ENCODE data around the gene ODAD4. TPM values are rescaled to one million over a fixed set of nuclear protein-coding genes. Genes with fewer than 3 reads are reported as not detected.
"Not testable (repeated sequence)": the region's sequence is repeated elsewhere in the genome, so short reads cannot be mapped to it uniquely, and the experiment has no call there.

ODAD4 gene
- total RNA-seq, 1 experiment from 2014 or later: 1.3 TPM

DNA sequence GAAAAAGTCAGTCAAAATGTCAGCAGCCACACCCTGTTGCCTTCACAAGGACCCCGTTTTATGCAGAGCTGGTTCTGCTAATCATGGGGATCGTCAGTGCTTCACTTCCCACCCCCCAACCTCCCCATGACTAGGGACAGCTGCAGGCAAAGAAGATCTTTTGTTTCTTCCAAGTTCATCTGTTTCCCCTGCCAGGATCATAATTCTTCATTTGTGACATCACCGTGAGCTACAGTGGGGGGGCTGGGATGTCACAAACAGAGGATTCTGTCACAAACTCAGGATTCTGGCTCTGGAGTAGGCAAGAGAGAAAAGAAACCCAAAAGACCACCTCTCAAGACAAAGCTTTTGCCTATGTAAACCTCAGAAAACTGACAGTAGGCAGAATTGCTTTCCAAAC, 62.2 kb downstream of the ODAD4 start:
- no peak for DNase-seq (ENCODE audit: extremely low read depth, low read depth)

DNA sequence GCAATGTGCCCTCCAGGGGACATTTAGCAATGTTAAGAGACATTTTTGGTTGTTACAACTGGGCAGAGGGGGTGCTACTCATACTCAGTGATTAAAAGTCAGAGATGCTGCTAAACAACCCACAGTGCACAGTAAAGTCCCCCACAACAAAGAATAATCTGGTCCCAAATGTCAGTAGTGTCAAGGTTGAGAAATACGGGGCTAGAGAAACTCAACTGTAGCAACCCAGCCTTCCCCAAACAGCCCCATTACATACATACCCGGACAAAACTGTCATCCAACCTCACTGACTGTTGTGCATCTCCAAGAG, 66.4 kb downstream of the ODAD4 start:
- no peak for DNase-seq (ENCODE audit: extremely low read depth, low read depth)

DNA sequence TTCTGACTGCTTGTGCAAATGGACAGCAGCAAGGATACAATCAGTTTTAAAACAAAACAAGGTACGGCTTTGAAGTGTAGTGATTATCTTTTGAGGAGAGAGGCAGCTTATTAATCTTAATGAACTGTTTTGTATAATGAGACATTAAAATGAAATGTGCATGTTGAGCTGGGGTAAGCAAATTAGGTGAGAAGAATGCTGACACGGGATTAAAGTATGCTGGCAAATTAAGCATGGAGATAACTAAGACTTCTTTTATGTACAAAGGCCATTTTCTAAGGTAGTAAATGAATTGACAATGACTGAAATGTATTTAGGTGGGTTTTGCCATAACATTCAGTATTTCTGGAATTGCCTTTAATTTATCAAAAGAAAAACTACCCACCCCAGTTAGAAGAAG, 68.1 kb downstream of the ODAD4 start:
- DNase-seq (ENCODE audit: extremely low read depth, low read depth): no peak

DNA sequence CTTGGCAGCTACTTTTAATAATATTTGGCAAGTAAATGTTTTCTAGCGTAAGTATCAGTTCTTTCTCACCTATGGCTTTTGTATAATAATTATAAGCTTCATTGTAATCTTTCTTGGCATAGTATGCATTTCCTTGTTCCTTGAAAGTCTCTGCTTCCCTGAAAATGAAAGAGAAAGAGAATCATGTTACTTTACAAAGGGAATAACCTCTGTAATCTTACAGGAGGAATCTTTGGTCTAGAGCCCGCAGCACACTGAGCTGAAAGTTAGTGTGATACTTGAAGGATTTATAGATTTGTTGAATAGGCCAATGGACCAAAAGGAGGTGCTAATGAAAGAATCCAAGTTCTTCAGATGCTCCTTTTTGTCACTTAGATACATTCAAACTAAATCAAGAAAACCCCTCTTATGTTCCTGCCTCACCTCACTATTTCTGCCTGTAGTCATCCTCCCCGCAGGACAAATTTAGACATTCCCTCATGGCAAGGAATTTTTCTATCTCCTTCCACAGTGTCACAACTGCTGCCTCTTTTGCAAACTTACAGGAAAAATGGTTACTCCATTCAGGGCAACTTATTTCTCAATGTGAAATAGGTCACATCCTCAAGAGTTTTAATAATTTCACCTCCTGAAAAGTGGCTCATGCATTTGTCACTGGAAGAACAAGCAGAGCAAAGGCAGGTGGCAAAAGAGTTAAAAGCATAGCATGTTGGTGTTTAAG, 70.2 kb downstream of the ODAD4 start:
- no peak for DNase-seq (ENCODE audit: extremely low read depth, low read depth)

DNA sequence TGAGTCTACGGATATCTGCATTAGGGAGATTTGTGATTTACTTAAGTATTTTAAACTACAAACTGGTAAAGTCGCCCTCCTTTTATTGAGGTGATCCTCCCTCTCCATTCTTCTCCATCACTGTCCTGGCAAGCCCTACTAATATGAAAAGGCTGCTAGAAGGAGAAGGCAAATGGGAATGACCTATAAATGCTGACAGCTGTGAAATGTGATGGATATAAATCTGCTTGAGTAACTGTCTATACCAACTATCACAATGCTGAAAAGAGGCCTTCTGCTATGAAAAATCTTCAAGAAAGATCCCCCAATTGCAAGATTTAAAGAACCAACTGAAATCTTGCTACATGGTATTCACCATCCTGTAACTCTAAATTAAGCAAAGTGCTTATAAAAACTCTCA, 71.3 kb downstream of the ODAD4 start:
- no peak for DNase-seq (ENCODE audit: extremely low read depth, low read depth)

DNA sequence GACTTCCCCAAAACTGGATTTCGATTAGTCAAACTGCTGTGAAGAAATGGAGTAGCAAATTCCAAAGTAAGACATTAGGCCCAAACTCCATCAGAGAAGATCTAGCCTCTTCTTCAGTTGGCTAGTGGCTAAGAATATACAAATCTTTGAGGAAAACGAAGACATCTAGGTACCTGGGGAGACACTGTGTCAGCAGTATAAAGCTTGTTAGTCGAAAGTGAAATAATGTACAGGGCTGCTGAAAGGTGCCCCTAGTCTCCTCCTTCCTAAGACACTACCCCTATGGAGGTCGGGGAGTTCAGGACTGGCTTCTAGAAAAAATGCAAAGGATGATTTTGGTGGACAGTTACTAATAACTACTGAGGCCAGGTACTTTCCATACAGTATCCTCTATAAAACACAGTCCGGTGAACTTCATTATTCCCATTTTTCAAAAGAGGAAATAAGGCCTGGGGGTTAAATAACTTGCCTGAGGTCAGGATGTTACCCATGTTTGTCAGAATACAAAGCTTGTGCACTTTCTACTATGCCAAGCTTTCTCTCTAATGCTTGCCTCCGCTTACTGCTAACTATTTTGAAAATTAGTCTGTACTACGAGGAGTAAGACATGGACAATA, 71.9 kb downstream of the ODAD4 start:
- DNase-seq (ENCODE audit: extremely low read depth, low read depth): no peak

DNA sequence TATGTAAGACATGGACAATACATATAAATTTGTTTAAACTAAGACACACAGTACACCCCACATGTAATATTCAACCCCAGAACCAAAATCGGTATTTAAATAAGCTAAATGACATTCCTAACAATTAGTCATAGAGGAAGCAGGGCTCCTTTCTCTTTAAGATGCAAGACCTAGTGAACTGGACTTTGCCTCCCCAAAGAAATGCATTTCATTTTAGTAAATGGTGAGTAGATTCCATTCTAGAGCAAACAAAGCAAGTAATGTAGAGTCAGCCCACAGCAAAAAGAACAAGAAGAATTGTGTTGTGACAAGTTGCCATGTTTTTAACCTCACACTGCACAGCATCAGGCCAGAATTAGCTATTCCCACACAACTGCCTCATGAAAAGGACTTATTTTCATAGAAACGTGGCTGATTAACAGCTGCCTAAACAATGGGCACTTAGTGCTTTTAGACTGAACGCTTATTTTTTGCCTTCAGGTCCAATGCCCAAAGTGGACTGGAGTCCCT, 72.4 kb downstream of the ODAD4 start:
- no peak for DNase-seq (ENCODE audit: extremely low read depth, low read depth)

DNA sequence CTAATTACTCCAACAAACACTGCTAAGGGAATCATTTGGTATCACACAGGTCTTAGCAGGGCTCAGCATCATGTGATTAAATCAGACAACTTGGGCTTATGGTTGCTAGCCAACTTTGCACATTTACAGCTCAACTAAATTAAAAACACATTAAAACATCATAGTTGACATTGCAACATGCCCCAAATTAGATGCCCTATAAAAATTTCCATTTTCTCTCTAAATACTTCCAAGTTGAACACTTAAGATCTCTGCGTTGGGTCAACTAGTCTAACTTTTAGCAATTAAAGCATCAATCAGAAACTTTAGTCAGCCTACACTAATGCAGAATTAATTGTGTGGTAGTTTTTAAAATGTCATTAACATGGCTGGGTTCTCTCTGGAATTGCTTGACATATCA, 74.7 kb downstream of the ODAD4 start:
- DNase-seq (ENCODE audit: extremely low read depth, low read depth): no peak

DNA sequence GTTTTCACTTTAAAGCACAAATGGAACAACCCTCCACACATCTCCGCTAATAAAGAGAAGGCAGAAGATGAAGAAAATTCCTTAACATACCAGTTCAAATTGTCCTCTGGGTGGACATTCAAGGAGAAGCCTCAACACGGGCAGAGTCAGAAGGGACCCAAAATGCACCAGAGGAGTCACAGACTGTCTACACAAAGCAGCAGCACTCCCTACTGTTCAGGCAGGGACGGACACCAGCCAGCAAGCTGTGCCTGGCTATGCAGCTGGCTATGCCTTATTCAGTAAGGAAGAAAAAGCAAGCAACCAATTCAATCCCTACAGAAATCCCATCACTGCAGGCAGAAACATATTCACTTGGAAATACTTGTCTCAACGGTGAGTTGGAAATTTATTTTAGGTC, 78.8 kb downstream of the ODAD4 start:
- no peak for DNase-seq (ENCODE audit: extremely low read depth, low read depth)

DNA sequence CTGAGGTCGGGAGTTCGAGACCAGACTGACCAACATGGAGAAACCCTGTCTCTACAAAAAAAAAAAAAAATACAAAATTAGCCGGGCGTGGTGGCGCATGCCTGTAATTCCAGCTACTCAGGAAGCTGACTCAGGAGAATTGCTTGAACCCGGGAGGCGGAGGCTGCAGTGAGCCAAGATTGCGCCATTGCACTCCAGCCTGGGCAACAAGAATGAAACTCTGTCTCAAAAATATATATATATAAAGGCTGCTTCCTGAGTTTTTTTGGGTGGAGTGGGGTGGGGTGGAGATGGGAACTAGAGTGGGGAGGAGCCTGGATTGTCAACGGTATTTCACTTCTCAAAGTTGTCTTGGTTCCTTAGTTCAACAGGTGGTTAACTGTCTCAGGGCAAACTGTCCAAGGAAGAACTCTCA, 79.9 kb downstream of the ODAD4 start:
- not testable (repeated sequence) for DNase-seq (ENCODE audit: extremely low read depth, low read depth)

DNA sequence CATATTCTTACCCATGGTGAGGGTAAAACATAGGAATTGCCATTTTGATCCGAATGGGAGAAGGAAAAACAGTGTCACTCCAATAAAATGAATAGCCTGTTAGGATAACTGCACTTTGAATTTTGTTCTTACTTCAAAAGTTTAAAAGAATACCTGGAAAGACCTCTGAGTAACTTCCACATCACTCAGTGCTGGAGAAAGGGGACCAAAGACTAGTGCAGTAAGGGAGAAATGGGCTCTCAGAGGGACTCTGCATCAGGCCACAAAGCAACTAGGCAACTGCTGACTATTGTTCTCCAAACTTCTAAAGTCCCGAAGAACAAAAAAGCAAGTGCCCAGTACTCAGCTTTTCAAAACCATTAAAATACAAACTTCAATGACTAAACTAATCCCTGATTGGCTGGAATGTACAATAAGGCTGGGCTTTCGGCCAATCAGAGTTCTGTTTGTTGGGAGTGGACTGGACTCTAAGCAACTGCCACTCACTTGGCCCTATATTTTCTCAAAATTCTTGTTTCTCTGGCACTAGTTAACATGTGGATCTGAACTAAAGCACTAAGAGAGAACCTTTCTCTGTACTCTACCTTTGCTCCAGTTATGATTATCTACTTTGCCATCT, 80.6 kb downstream of the ODAD4 start:
- DNase-seq (ENCODE audit: extremely low read depth, low read depth): no peak

DNA sequence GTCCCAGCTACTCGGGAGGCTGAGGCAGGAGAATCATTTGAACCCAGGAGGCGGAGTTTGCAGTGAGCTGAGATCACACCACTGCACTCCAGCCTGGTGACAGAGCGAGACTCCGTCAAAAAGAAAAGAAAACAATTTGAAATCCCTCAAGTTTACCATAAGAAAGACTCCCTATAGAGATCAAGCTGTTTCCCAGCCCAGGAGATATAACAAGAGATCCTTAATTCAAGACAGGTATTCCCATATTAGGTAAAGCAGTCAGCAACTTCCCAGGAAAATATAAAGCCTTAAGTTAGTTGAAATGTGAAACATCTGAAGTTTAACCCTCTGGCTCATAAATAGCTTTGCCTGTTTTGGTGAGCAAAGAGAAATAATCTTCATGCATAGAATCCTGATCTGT, 81.9 kb downstream of the ODAD4 start:
- not testable (repeated sequence) for DNase-seq (ENCODE audit: extremely low read depth, low read depth)

DNA sequence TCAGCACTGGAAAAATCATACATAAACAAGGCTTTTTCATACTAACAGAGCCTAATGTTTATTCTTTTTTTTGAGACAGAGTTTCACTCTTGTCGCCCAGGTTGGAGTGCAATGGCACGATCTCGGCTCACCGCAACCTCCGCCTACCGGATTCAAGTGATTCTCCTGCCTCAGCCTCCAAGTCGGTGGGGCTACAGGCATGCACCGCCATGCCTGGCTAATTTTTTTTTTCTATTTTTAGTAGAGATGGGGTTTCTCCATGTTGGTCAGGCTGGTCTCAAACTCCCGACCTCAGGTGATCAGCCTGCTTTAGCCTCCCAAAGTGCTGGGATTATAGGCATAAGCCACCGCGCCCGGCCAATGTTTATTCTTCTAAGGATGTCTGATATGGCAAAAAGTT, 83.3 kb downstream of the ODAD4 start:
- DNase-seq (ENCODE audit: extremely low read depth, low read depth): not testable (repeated sequence)

Other genes starting within 250 kb of the ODAD4 start
- gene EIF1, start 241.7 kb upstream of the ODAD4 start, total RNA-seq (2014; rRNA removed; shearing (Covaris generic)): 356 and 499 TPM in 2 replicates
- not detected in 2 replicates for gene GAST, start 218.3 kb upstream of the ODAD4 start, total RNA-seq (2014; rRNA removed; shearing (Covaris generic))
- 0.69 and 0.94 TPM in 2 replicates for gene HAP1, start 196.0 kb upstream of the ODAD4 start, total RNA-seq (2014; rRNA removed; shearing (Covaris generic))
- gene JUP, start 143.9 kb upstream of the ODAD4 start, total RNA-seq (2014; rRNA removed; shearing (Covaris generic)): 142 and 158 TPM in 2 replicates
- gene P3H4, start 118.7 kb upstream of the ODAD4 start, total RNA-seq (2014; rRNA removed; shearing (Covaris generic)): 42.9 and 47.7 TPM in 2 replicates
- gene FKBP10, start 117.6 kb upstream of the ODAD4 start, total RNA-seq (2014; rRNA removed; shearing (Covaris generic)): 264 and 267 TPM in 2 replicates
- gene NT5C3B, start 94.4 kb upstream of the ODAD4 start, total RNA-seq (2014; rRNA removed; shearing (Covaris generic)): 103 and 119 TPM in 2 replicates
- gene KLHL10, start 92.8 kb upstream of the ODAD4 start, total RNA-seq (2014; rRNA removed; shearing (Covaris generic)): 0.05 TPM in 1 of 2 replicates, not detected in the other
- gene KLHL11, start 65.2 kb upstream of the ODAD4 start, total RNA-seq (2014; rRNA removed; shearing (Covaris generic)): 21.1 and 29.2 TPM in 2 replicates
- gene ACLY, start 11.7 kb upstream of the ODAD4 start, total RNA-seq (2014; rRNA removed; shearing (Covaris generic)): 100 and 114 TPM in 2 replicates
- 26.4 and 35.2 TPM in 2 replicates for gene CNP, start 36.2 kb downstream of the ODAD4 start, total RNA-seq (2014; rRNA removed; shearing (Covaris generic))
- 107 and 109 TPM in 2 replicates for gene DNAJC7, start 86.8 kb downstream of the ODAD4 start, total RNA-seq (2014; rRNA removed; shearing (Covaris generic))
- gene NKIRAS2, start 89.5 kb downstream of the ODAD4 start, total RNA-seq (2014; rRNA removed; shearing (Covaris generic)): 53.1 and 60.9 TPM in 2 replicates
- gene C17orf113, start 120.0 kb downstream of the ODAD4 start, total RNA-seq (2014; rRNA removed; shearing (Covaris generic)): 1.2 and 1.5 TPM in 2 replicates
- 0.10 and 0.20 TPM in 2 replicates for gene ZNF385C, start 167.9 kb downstream of the ODAD4 start, total RNA-seq (2014; rRNA removed; shearing (Covaris generic))
- 3.7 and 3.8 TPM in 2 replicates for gene DHX58, start 182.1 kb downstream of the ODAD4 start, total RNA-seq (2014; rRNA removed; shearing (Covaris generic))
- 19.2 and 23.4 TPM in 2 replicates for gene KAT2A, start 190.8 kb downstream of the ODAD4 start, total RNA-seq (2014; rRNA removed; shearing (Covaris generic))
- gene HSPB9, start 192.2 kb downstream of the ODAD4 start, total RNA-seq (2014; rRNA removed; shearing (Covaris generic)): 0.07 TPM in 1 of 2 replicates, not detected in the other
- 66.0 and 66.5 TPM in 2 replicates for gene RAB5C, start 224.4 kb downstream of the ODAD4 start, total RNA-seq (2014; rRNA removed; shearing (Covaris generic))

All from NCI-H460 (cell line).